PC-3 (cell line): ENCODE measurements around the gene SPESP1. TPM values are rescaled to one million over a fixed set of nuclear protein-coding genes. Genes with fewer than 3 reads are reported as not detected.
"Not testable (repeated sequence)": the region's sequence is repeated elsewhere in the genome, so short reads cannot be mapped to it uniquely, and the experiment has no call there.

Experiments used
- ATAC-seq: fragments of 200-7000 bp; cut with Tn5 transposase; 2 replicates; pipeline ENCODE4 v1.9.1; 2020; ENCODE audit warnings: mild to moderate bottlenecking, moderate library complexity
- BruUV-seq: library from RNA; stranded (reverse); fragments of 400-500 nt; replicated peaks from 2 replicates; lab custom pipeline; 2021; lab: Mats Ljungman, UMichigan
- CTCF ChIA-PET: fragments of 300-600 bp; sonication (Branson Sonifier 250); formaldehyde crosslinking; loops from one replicate; lab custom pipeline; 2022; ENCODE audit warnings: antibody characterized with exemption; lab: Charles Lee
- POLR2A ChIA-PET: fragments of 300-600 bp; sonication (Branson Sonifier 250); formaldehyde crosslinking; loops from one replicate; lab custom pipeline; 2022; ENCODE audit warnings: antibody characterized with exemption; ENCODE audit not compliant: unreplicated experiment; lab: Charles Lee
- DNase-seq: peaks from one replicate; pipeline ENCODE4 v3.0.0-alpha.2; 2015
- H2AFZ ChIP-seq: fragments of 300-600 bp; sonication (generic); 2 replicates; pipeline ENCODE4 v1.6.0; 2016; ENCODE audit warnings: antibody characterized with exemption, low read length
- H3F3A ChIP-seq: fragments of 300-600 bp; sonication (generic); one replicate; pipeline ENCODE4 v1.6.0; 2017; ENCODE audit warnings: antibody characterized with exemption, low read length, control low read depth, mild to moderate bottlenecking; ENCODE audit not compliant: unreplicated experiment
- H3K27ac ChIP-seq: fragments of 300-600 bp; sonication (generic); 2 replicates; pipeline ENCODE4 v1.5.1; 2016; ENCODE audit warnings: mild to moderate bottlenecking, low read length
- H3K27me3 ChIP-seq: fragments of 300-600 bp; sonication (generic); 2 replicates; pipeline ENCODE4 v1.6.1; 2016; ENCODE audit warnings: low read length, mixed read lengths
- H3K36me3 ChIP-seq: fragments of 300-600 bp; sonication (generic); 2 replicates; pipeline ENCODE4 v1.6.1; 2016; ENCODE audit warnings: low read depth, mixed run types, low read length, mixed read lengths
- H3K4me1 ChIP-seq: fragments of 300-600 bp; sonication (generic); 2 replicates; pipeline ENCODE4 v1.5.1; 2016; ENCODE audit warnings: low read length; ENCODE audit not compliant: insufficient read depth
- H3K4me2 ChIP-seq: fragments of 300-600 bp; sonication (generic); 2 replicates; pipeline ENCODE4 v1.6.0; 2016; ENCODE audit warnings: low read length
- H3K4me3 ChIP-seq: fragments of 300-600 bp; sonication (generic); 2 replicates; pipeline ENCODE4 v1.5.1; 2016; ENCODE audit warnings: mild to moderate bottlenecking, low read length, mixed read lengths
- H3K79me2 ChIP-seq: fragments of 300-600 bp; sonication (generic); 2 replicates; pipeline ENCODE4 v1.6.1; 2017; ENCODE audit warnings: low read length, mixed read lengths
- H3K9ac ChIP-seq: fragments of 300-600 bp; sonication (generic); 2 replicates; pipeline ENCODE4 v1.6.0; 2016; ENCODE audit warnings: mild to moderate bottlenecking, low read length
- H3K9me2 ChIP-seq: fragments of 300-600 bp; sonication (generic); replicated peaks from 2 replicates; pipeline ENCODE4 v1.6.1; 2016; ENCODE audit warnings: mixed run types, low read length, mixed read lengths
- H3K9me3 ChIP-seq: fragments of 300-600 bp; sonication (generic); 2 replicates; pipeline ENCODE4 v1.6.1; 2016; ENCODE audit warnings: low read length, mixed read lengths
- H4K20me1 ChIP-seq: fragments of 300-600 bp; sonication (generic); 2 replicates; pipeline ENCODE4 v1.6.1; 2016; ENCODE audit warnings: low read length, mixed read lengths
- CTCF ChIP-seq: fragments of 300-600 bp; sonication (generic); conservative IDR thresholded peaks from 2 replicates; pipeline ENCODE4 v1.5.1; 2017; ENCODE audit warnings: antibody characterized with exemption, low read depth, mild to moderate bottlenecking, low read length
- EZH2 ChIP-seq: fragments of 300-600 bp; sonication (generic); IDR thresholded peaks from one replicate; pipeline ENCODE4 v1.6.1; 2017; ENCODE audit warnings: antibody characterized with exemption, mild to moderate bottlenecking, low read length; ENCODE audit not compliant: unreplicated experiment
- EZH2phosphoT487 ChIP-seq: fragments of 300-600 bp; sonication (generic); IDR thresholded peaks from 2 replicates; pipeline ENCODE4 v1.6.1; 2018; ENCODE audit warnings: mild to moderate bottlenecking, antibody characterized with exemption, low read length, borderline replicate concordance
- intact Hi-C: fragments of 100-400 bp; cut with micrococcal nuclease; formaldehyde crosslinking; loops from 2 replicates; pipeline ENCODE4 v1.9.0; 2023
- total RNA-seq: library from RNA; depleted of rRNA; stranded (reverse); fragments of >200 nt; gene quantifications from 2 replicates; pipeline ENCODE4 v1.2.3, GENCODE V29; 2014

Gene SPESP1
- total RNA-seq, 1 experiment from 2014 or later, result not detected

- DNase-seq, result no peak
Observed at GRCh38 chr15:68957696-68958095, 27.4 kb downstream of the SPESP1 start.

DNA sequence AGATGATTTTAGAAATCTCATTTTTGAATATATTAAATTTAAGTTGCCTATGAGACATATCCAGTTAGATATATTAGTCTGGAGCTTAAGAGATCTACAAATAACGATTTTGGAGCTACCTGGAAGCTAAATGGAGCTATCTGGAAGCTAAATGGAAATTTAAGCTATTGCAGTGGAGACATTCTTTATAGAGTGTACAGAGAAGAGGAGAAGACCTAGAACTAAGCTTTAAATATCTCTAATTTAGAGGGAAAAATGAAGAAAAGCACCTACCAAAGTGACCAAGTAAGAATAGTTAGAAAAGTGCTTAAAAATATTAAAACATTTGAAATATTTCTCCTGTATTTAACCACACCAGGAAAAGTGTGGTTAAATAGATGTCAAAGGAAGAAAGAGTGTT, 28.3 kb downstream of the SPESP1 start:
- ChIA-PET CTCF (no interaction called here), POLR2A (no interaction called here)
- Histone ChIP-seq H3K36me3 (no peaks in the 10 kb centered on the region), H3K9me2 (no peaks in the 10 kb centered on the region), H3K4me1 (no peaks in the 10 kb centered on the region), H2AFZ (no peak overlapping the region), H4K20me1 (no peaks in the 10 kb centered on the region), H3K27ac (no peak overlapping the region), H3K4me3 (no peak overlapping the region), H3K9me3 (no peaks in the 10 kb centered on the region), H3K9ac (no peak overlapping the region), H3F3A (no peaks in the 10 kb centered on the region), H3K79me2 (no peaks in the 10 kb centered on the region), H3K4me2 (no peak overlapping the region), H3K27me3 (no peaks in the 10 kb centered on the region)
- BruUV-seq, result no TSS peak
- TF ChIP-seq EZH2 (no peak), CTCF (no peak), EZH2phosphoT487 (no peak)
- DNase-seq (no peak), ATAC-seq (no peak)
- intact Hi-C loops, result no loop called here

More at GRCh38 chr15:68957696-68958095, 27.4 kb downstream of the SPESP1 start:
- TF ChIP-seq CTCF (no peak), EZH2phosphoT487 (no peak)
- Histone ChIP-seq H3K27ac (no peak overlapping the region), H3K4me3 (no peak overlapping the region), H3K9ac (no peak overlapping the region), H3K4me1 (no peaks in the 10 kb centered on the region), H3K79me2 (no peaks in the 10 kb centered on the region), H3K9me2 (no peaks in the 10 kb centered on the region), H3K9me3 (no peaks in the 10 kb centered on the region), H3K4me2 (no peak overlapping the region), H3K27me3 (no peaks in the 10 kb centered on the region), H2AFZ (no peak overlapping the region), H3F3A (no peaks in the 10 kb centered on the region), H3K36me3 (no peaks in the 10 kb centered on the region), H4K20me1 (no peaks in the 10 kb centered on the region)
- CTCF ChIA-PET, result no interaction called here
- POLR2A ChIA-PET, result no interaction called here
- no peak for ATAC-seq
- intact Hi-C loops, result no loop called here
- BruUV-seq, result no TSS peak

GRCh38 chr15:68962465-68962864, 32.1 kb downstream of the SPESP1 start:
- H3K36me3 ChIP-seq, result no peaks in the 10 kb centered on the region
- no peaks in the 10 kb centered on the region for H3F3A ChIP-seq
- H3K4me3 ChIP-seq, result no peak overlapping the region
- no peaks in the 10 kb centered on the region for H3K9me3 ChIP-seq
- no peaks in the 10 kb centered on the region for H4K20me1 ChIP-seq
- CTCF ChIA-PET, result interaction anchor here (0.6 kb wide), 1 partner anchor 483 kb away, joined by 6 read pairs; no protein-coding TSS in a partner anchor
- H3K79me2 ChIP-seq, result no peaks in the 10 kb centered on the region
- POLR2A ChIA-PET, result no interaction called here
- intact Hi-C loops, result no loop called here
- H3K27ac ChIP-seq, result no peak overlapping the region
- H3K27me3 ChIP-seq, result no peaks in the 10 kb centered on the region
- no peaks in the 10 kb centered on the region for H3K9me2 ChIP-seq
- H2AFZ ChIP-seq, result no peak overlapping the region
- DNase-seq, result no peak
- no peaks in the 10 kb centered on the region for H3K4me1 ChIP-seq
- H3K4me2 ChIP-seq, result no peak overlapping the region
- no peak for TF ChIP-seq CTCF
- no peak for TF ChIP-seq EZH2
- TF ChIP-seq EZH2phosphoT487, result no peak
- no peak overlapping the region for H3K9ac ChIP-seq
- ATAC-seq, result no peak
- no TSS peak for BruUV-seq

DNA sequence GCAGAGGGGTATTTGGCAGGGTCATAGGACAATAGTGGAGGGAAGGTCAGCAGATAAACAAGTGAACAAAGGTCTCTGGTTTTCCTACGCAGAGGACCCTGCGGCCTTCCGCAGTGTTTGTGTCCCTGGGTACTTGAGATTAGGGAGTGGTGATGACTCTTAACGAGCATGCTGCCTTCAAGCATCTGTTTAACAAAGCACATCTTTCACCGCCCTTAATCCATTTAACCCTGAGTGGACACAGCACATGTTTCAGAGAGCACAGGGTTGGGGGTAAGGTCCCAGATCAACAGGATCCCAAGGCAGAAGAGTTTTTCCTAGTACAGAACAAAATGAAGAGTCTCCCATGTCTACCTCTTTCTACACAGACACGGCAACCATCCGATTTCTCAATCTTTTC, 33.4 kb downstream of the SPESP1 start:
- H3K79me2 ChIP-seq, H3K9ac ChIP-seq, H3F3A ChIP-seq, H3K36me3 ChIP-seq, DNase-seq, H2AFZ ChIP-seq, H3K4me1 ChIP-seq, ATAC-seq, CTCF ChIA-PET, H4K20me1 ChIP-seq, H3K9me3 ChIP-seq, POLR2A ChIA-PET, H3K27me3 ChIP-seq, BruUV-seq, H3K4me3 ChIP-seq, H3K9me2 ChIP-seq, intact Hi-C loops, H3K27ac ChIP-seq, H3K4me2 ChIP-seq: not testable (repeated sequence)
